A673 (cell line): Measurements from ENCODE around the gene TTC39B. TPM values are rescaled to one million over a fixed set of nuclear protein-coding genes. Genes with fewer than 3 reads are reported as not detected.

Experiments
- BruUV-seq: library from RNA; stranded (reverse); fragments of 400-500 nt; replicated peaks from 2 replicates; lab custom pipeline; 2021; lab: Mats Ljungman, UMichigan
- CTCF ChIA-PET: fragments of 300-600 bp; sonication (Branson Sonifier 250); formaldehyde crosslinking; loops from one replicate; lab custom pipeline; 2022; ENCODE audit warnings: antibody characterized with exemption; lab: Charles Lee
- POLR2A ChIA-PET: fragments of 300-600 bp; sonication (Branson Sonifier 250); formaldehyde crosslinking; loops from one replicate; lab custom pipeline; 2022; ENCODE audit warnings: antibody characterized with exemption; ENCODE audit not compliant: low non-redundant PET; lab: Charles Lee
- DNase-seq: peaks from one replicate; pipeline ENCODE4 v3.0.0-alpha.2; 2015; ENCODE audit warnings: low spot score
- H3K27ac ChIP-seq: fragments of 200-600 bp; sonication (generic); 2 replicates; pipeline ENCODE4 v1.5.1; 2016; ENCODE audit warnings: mixed run types, low read depth, mild to moderate bottlenecking, mixed read lengths, antibody characterized with exemption, low read length; ENCODE audit not compliant: poor library complexity, severe bottlenecking
- H3K27me3 ChIP-seq: fragments of 200-600 bp; sonication (generic); replicated peaks from 2 replicates; pipeline ENCODE4 v1.6.1; 2017; ENCODE audit warnings: mixed run types, low read depth, mild to moderate bottlenecking, mixed read lengths, antibody characterized with exemption, low read length; ENCODE audit not compliant: insufficient read depth, poor library complexity
- H3K36me3 ChIP-seq: fragments of 200-600 bp; sonication (generic); 2 replicates; pipeline ENCODE4 v1.6.1; 2016; ENCODE audit warnings: mixed run types, mild to moderate bottlenecking, mixed read lengths, antibody characterized with exemption, low read length; ENCODE audit not compliant: insufficient read depth, poor library complexity, severe bottlenecking
- H3K4me1 ChIP-seq: fragments of 200-600 bp; sonication (generic); 2 replicates; pipeline ENCODE4 v1.6.1; 2017; ENCODE audit warnings: mixed run types, mild to moderate bottlenecking, mixed read lengths, antibody characterized with exemption, low read length; ENCODE audit not compliant: insufficient read depth, poor library complexity, severe bottlenecking
- H3K4me3 ChIP-seq: fragments of 200-600 bp; sonication (generic); 2 replicates; pipeline ENCODE4 v1.5.1; 2016; ENCODE audit warnings: low read depth, mixed run types, mild to moderate bottlenecking, mixed read lengths, low read length; ENCODE audit not compliant: poor library complexity, severe bottlenecking
- H3K9me3 ChIP-seq: fragments of 200-600 bp; sonication (generic); 2 replicates; pipeline ENCODE4 v1.6.1; 2016; ENCODE audit warnings: mixed run types, low read depth, mild to moderate bottlenecking, mixed read lengths, antibody characterized with exemption, low read length; ENCODE audit not compliant: poor library complexity, severe bottlenecking
- CTCF ChIP-seq: fragments of 300-800, 200-600 bp; sonication (generic); conservative IDR thresholded peaks from 2 replicates; pipeline ENCODE4 v1.5.1; 2017; ENCODE audit warnings: low read depth, mild to moderate bottlenecking, antibody characterized with exemption, low read length, moderate library complexity, mixed read lengths
- EZH2 ChIP-seq: fragments of 200-600 bp; sonication (generic); IDR thresholded peaks from 2 replicates; pipeline ENCODE4 v1.6.1; 2017; ENCODE audit warnings: borderline replicate concordance, low read depth, mild to moderate bottlenecking, mixed read lengths, antibody characterized with exemption, low read length; ENCODE audit not compliant: poor library complexity, severe bottlenecking
- intact Hi-C: fragments of 100-400 bp; cut with micrococcal nuclease; formaldehyde crosslinking; loops from one replicate; pipeline ENCODE4 v1.10.0; 2022; ENCODE audit not compliant: unreplicated experiment
- total RNA-seq: library from RNA; stranded (reverse); gene quantifications from 2 replicates; pipeline ENCODE4 v1.2.3, GENCODE V29; 2021

The TTC39B gene
- total RNA-seq, 1 experiment from 2014 or later, result 0.52 TPM

GRCh38 chr9:15163931-15164330, 143.1 kb downstream of the TTC39B start:
- no TSS peak for BruUV-seq
- no peaks in the 10 kb centered on the region for H3K36me3 ChIP-seq
- H3K27ac ChIP-seq, result no peak overlapping the region
- DNase-seq, result no peak
- CTCF ChIA-PET, result no interaction called here
- TF ChIP-seq CTCF, result no peak
- TF ChIP-seq EZH2, result no peak
- H3K9me3 ChIP-seq, result no peaks in the 10 kb centered on the region
- POLR2A ChIA-PET, result no interaction called here
- no peak overlapping the region for H3K4me3 ChIP-seq
- intact Hi-C loops, result no loop called here
- no peaks in the 10 kb centered on the region for H3K27me3 ChIP-seq
- H3K4me1 ChIP-seq, result no peaks in the 10 kb centered on the region

DNA sequence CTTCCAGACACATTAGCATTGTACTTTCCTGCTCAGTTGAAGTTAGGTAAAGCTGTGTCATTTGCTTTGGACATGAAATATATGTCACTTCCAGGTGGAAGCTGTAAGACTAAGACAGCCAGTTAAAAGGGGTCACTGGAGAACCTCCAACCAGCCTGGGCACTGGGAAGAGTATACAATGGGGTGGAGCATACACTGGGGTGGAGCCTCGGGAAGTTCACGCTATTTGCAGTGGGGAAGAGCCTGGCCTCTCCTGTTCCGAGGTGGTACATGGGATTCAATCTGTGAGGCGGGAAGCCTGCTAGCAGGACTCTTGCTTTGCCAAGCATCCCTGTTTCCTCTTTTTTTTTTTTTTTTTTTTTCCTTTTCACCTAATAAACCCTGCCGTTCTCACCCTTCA, 145.3 kb downstream of the TTC39B start:
- Histone ChIP-seq H3K4me3 (no peak overlapping the region), H3K36me3 (no peaks in the 10 kb centered on the region), H3K27me3 (no peaks in the 10 kb centered on the region), H3K4me1 (peaks cover 2% of the 10 kb centered on the region), H3K27ac (no peak overlapping the region), H3K9me3 (no peaks in the 10 kb centered on the region)
- intact Hi-C loops, result no loop called here
- TF ChIP-seq CTCF (no peak), EZH2 (no peak)
- CTCF ChIA-PET, result no interaction called here
- BruUV-seq, result no TSS peak
- no peak for DNase-seq
- POLR2A ChIA-PET, result no interaction called here

DNA sequence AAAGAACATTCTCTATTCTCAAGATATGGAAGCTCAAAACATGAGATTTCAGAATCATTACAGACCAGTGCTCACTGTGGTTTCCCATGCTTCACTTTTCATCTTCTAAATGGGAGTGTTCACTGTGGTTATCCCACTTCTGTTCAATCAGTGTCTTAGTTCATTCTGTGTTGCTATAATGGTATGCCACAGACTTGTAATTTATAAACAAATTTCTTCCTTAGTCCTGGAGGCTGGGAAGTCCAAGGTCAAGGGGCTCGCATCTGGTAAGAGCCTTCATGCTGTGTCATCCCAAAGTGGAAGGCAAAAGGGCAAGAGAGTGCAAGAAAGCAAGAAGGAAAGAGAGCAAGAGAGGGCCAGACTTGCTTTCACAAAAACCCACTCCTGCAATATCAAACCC, 146.3 kb downstream of the TTC39B start:
- H3K36me3 ChIP-seq, result no peaks in the 10 kb centered on the region
- TF ChIP-seq EZH2 (no peak), CTCF (no peak)
- CTCF ChIA-PET, result no interaction called here
- BruUV-seq, result no TSS peak
- no peak overlapping the region for H3K27ac ChIP-seq
- intact Hi-C loops, result no loop called here
- DNase-seq, result no peak
- no peaks in the 10 kb centered on the region for H3K9me3 ChIP-seq
- H3K4me3 ChIP-seq, result no peak overlapping the region
- POLR2A ChIA-PET, result no interaction called here
- H3K4me1 ChIP-seq, result peaks cover 11% of the 10 kb centered on the region
- no peaks in the 10 kb centered on the region for H3K27me3 ChIP-seq
